GM23338 (cell line): Measurements from ENCODE around the gene AMTN.

Experiments
- CREB1 ChIP-seq: fragments of 250-450 bp; sonication (Bioruptor Pico); IDR thresholded peaks from 2 replicates; pipeline ENCODE4 v1.5.0; 2020; ENCODE audit warnings: low read depth, mild to moderate bottlenecking, moderate library complexity
- EZH2 ChIP-seq: fragments of 200-600 bp; sonication (generic); IDR thresholded peaks from one replicate; pipeline ENCODE4 v1.8.0; 2017; ENCODE audit warnings: antibody characterized with exemption, mild to moderate bottlenecking, low read depth; ENCODE audit not compliant: unreplicated experiment
- JUNB ChIP-seq: IDR thresholded peaks from one replicate; pipeline ENCODE4 v1.6.1; 2016; ENCODE audit warnings: antibody characterized with exemption; ENCODE audit not compliant: unreplicated experiment
- NANOG ChIP-seq: IDR thresholded peaks from 2 replicates; pipeline ENCODE4 v1.6.1; 2016; ENCODE audit warnings: antibody characterized with exemption, borderline replicate concordance
- POLR2AphosphoS5 ChIP-seq: IDR thresholded peaks from 2 replicates; pipeline ENCODE4 v1.6.1; 2016; ENCODE audit warnings: antibody characterized with exemption, low read depth
- STAT1 ChIP-seq: IDR thresholded peaks from one replicate; pipeline ENCODE4 v1.6.1; 2016; ENCODE audit warnings: antibody characterized with exemption; ENCODE audit not compliant: unreplicated experiment
- ZNF331 ChIP-seq: fragments of 250-450 bp; sonication (Bioruptor Pico); IDR thresholded peaks from 2 replicates; pipeline ENCODE4 v1.5.0; 2020; ENCODE audit warnings: low read depth, mild to moderate bottlenecking, moderate library complexity
- TF ChIP-seq, protein P1 (sequence below), 2 experiments: fragments of 200-600 bp in 1 of 2; sonication (generic) in 1 of 2; conservative IDR thresholded peaks; 2 replicates each; pipeline versions ENCODE4 v1.5.1 to v1.6.1; 2016 to 2017; ENCODE audit warnings: antibody characterized with exemption in 2 of 2, low read depth in 2 of 2, mild to moderate bottlenecking in 2 of 2, moderate library complexity in 1 of 2

DNA sequence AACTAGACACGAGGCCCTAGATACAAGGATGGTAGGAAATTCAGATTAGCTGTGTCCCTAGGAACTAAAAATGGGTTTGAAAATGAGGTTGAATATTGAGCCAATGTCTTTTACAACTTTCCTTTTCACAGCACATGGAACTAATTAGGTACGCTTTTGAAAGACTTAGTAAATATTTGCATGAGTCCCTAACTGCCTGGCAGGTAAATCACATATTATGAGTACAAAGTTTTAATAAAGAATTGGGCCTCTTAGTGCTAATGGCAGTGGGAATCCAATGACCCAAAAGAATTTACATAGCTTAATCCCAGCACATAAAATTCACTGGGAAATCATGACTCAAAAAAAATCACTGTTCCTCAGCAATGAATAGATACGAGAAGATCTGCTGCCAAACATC is 29.6 kb upstream of the AMTN start:
- TF ChIP-seq EZH2, result no peak
- TF ChIP-seq, protein P1, sequence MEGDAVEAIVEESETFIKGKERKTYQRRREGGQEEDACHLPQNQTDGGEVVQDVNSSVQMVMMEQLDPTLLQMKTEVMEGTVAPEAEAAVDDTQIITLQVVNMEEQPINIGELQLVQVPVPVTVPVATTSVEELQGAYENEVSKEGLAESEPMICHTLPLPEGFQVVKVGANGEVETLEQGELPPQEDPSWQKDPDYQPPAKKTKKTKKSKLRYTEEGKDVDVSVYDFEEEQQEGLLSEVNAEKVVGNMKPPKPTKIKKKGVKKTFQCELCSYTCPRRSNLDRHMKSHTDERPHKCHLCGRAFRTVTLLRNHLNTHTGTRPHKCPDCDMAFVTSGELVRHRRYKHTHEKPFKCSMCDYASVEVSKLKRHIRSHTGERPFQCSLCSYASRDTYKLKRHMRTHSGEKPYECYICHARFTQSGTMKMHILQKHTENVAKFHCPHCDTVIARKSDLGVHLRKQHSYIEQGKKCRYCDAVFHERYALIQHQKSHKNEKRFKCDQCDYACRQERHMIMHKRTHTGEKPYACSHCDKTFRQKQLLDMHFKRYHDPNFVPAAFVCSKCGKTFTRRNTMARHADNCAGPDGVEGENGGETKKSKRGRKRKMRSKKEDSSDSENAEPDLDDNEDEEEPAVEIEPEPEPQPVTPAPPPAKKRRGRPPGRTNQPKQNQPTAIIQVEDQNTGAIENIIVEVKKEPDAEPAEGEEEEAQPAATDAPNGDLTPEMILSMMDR (conservative IDR thresholded peaks at IDR 0.05; ENCODE audit: low read depth in 2 of 2), result no peak
- no peak for TF ChIP-seq POLR2AphosphoS5
- TF ChIP-seq ZNF331, result no peak
- no peak for TF ChIP-seq STAT1
- no peak for TF ChIP-seq CREB1 (CRISPR knock-in tag)
- TF ChIP-seq JUNB, result no peak
- TF ChIP-seq NANOG, result no peak
